Endodermal cell (in vitro differentiated cells): ENCODE results near the gene SFTPA2. TPM values are rescaled to one million over a fixed set of nuclear protein-coding genes. Genes with fewer than 3 reads are reported as not detected.

ENCODE experiments used
- DNase-seq: peaks from one replicate; pipeline ENCODE4 v3.0.0-alpha.2; 2017
- H3K27ac ChIP-seq: 2 replicates; pipeline ENCODE4 v1.5.1; 2013; ENCODE audit warnings: mild to moderate bottlenecking, low read depth, low read length, moderate library complexity
- H3K27me3 ChIP-seq: 2 replicates; pipeline ENCODE4 v1.6.1; 2013; ENCODE audit warnings: mild to moderate bottlenecking, low read length, moderate library complexity; ENCODE audit not compliant: insufficient read depth, control insufficient read depth, poor library complexity, severe bottlenecking
- H3K36me3 ChIP-seq: 2 replicates; pipeline ENCODE4 v1.7.0; 2013; ENCODE audit warnings: mild to moderate bottlenecking, low read length, moderate library complexity; ENCODE audit not compliant: control insufficient read depth, insufficient read depth
- H3K4me1 ChIP-seq: one replicate; pipeline ENCODE4 v1.7.0; 2013; ENCODE audit warnings: low read length; ENCODE audit not compliant: control insufficient read depth, insufficient read depth
- H3K4me3 ChIP-seq: 2 replicates; pipeline ENCODE4 v1.5.1; 2013; ENCODE audit warnings: mild to moderate bottlenecking, low read length, moderate library complexity
- H3K9ac ChIP-seq: 2 replicates; pipeline ENCODE4 v1.6.1; 2013; ENCODE audit warnings: mild to moderate bottlenecking, low read length, moderate library complexity; ENCODE audit not compliant: poor library complexity, severe bottlenecking; ENCODE audit errors: extremely low read depth
- H3K9me3 ChIP-seq: 2 replicates; pipeline ENCODE4 v1.6.1; 2013; ENCODE audit warnings: mild to moderate bottlenecking, low read length, moderate library complexity; ENCODE audit not compliant: control insufficient read depth
- H3K27ac Mint-ChIP-seq: 2 replicates; pipeline ENCODE4 v1.8.0; 2020; ENCODE audit warnings: mixed read lengths
- H3K27me3 Mint-ChIP-seq: 2 replicates; pipeline ENCODE4 v1.8.0; 2021; ENCODE audit warnings: mild to moderate bottlenecking, mixed read lengths; ENCODE audit not compliant: insufficient read depth
- H3K36me3 Mint-ChIP-seq: 2 replicates; pipeline ENCODE4 v1.8.0; 2020; ENCODE audit warnings: low read depth, mixed read lengths
- H3K4me1 Mint-ChIP-seq: 2 replicates; pipeline ENCODE4 v1.8.0; 2020; ENCODE audit warnings: mixed read lengths
- H3K4me3 Mint-ChIP-seq: 2 replicates; pipeline ENCODE4 v1.8.0; 2020; ENCODE audit warnings: mild to moderate bottlenecking, moderate library complexity, mixed read lengths
- H3K9me3 Mint-ChIP-seq: 2 replicates; pipeline ENCODE4 v1.8.0; 2020; ENCODE audit warnings: mild to moderate bottlenecking, mixed read lengths
- WGBS, 2 experiments: methylation state at CpG; one replicate each; pipeline versions ENCODE4 v1.1.5 to v1.1.7; 2013; ENCODE audit warnings: missing lambda C conversion rate in 2 of 2, mixed read lengths in 1 of 2; ENCODE audit not compliant: insufficient coverage in 1 of 2, insufficient read length in 1 of 2; 5-methylcytosine and 5-hydroxymethylcytosine counted together
- total RNA-seq, 2 donors: library from RNA; stranded (reverse); fragmentation: NEBNext Ultra II Directional in 1 of 2; extraction: Animal tissue kit (Norgen Biotek cat#: 25700) in 1 of 2; gene quantifications; 2 replicates in 1 of 2; 3 replicates in 1 of 2; pipeline ENCODE4 v1.2.1, GENCODE V29; 2021
- TF ChIP-seq, protein P1 (sequence below): fragments of 200-600 bp; sonication (generic); conservative IDR thresholded peaks from 2 replicates; pipeline ENCODE4 v1.5.0; 2021; ENCODE audit warnings: antibody characterized with exemption, mild to moderate bottlenecking

Gene SFTPA2
- total RNA-seq, 2 donors from 2014 or later: not detected

DNA sequence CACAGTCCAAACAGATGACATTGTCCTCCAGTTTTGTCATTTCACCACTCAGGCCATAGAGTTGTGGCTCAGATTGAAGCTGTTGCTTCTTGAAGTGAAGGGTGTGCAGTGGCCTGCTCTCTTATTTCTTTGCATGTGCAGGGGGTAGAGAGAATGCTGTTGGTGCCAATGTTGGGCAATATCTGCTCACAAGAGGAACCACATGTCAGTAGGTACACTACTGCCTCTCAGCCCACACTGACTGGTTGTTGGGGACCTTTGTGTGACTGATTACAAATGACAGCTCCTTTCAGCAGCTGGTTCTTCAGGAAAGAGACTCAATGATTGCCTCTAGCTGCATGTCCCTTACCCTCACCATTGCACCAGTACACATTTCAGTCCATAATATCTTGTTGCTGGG is 28.6 kb upstream of the SFTPA2 start:
- Histone ChIP-seq H3K4me3 (no peak overlapping the region), H3K36me3 (no peaks in the 10 kb centered on the region), H3K9ac (no peak overlapping the region), H3K4me1 (no peaks in the 10 kb centered on the region), H3K27ac (no peak overlapping the region), H3K27me3 (no peaks in the 10 kb centered on the region), H3K9me3 (no peaks in the 10 kb centered on the region)
- H3K27me3 Mint-ChIP-seq: peaks cover 14% of the 10 kb centered on the region
- no peak overlapping the region for H3K4me3 Mint-ChIP-seq
- H3K27ac Mint-ChIP-seq: no peak overlapping the region
- DNase-seq: no peak
- H3K4me1 Mint-ChIP-seq: no peaks in the 10 kb centered on the region
- H3K9me3 Mint-ChIP-seq: peaks cover 2% of the 10 kb centered on the region
- TF ChIP-seq, protein P1, sequence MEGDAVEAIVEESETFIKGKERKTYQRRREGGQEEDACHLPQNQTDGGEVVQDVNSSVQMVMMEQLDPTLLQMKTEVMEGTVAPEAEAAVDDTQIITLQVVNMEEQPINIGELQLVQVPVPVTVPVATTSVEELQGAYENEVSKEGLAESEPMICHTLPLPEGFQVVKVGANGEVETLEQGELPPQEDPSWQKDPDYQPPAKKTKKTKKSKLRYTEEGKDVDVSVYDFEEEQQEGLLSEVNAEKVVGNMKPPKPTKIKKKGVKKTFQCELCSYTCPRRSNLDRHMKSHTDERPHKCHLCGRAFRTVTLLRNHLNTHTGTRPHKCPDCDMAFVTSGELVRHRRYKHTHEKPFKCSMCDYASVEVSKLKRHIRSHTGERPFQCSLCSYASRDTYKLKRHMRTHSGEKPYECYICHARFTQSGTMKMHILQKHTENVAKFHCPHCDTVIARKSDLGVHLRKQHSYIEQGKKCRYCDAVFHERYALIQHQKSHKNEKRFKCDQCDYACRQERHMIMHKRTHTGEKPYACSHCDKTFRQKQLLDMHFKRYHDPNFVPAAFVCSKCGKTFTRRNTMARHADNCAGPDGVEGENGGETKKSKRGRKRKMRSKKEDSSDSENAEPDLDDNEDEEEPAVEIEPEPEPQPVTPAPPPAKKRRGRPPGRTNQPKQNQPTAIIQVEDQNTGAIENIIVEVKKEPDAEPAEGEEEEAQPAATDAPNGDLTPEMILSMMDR: no peak
- no peaks in the 10 kb centered on the region for H3K36me3 Mint-ChIP-seq

GRCh38 chr10:79586933-79587332 is 26.7 kb upstream of the SFTPA2 start:
- Histone ChIP-seq H3K4me1 (no peaks in the 10 kb centered on the region), H3K9ac (no peak overlapping the region), H3K27ac (no peak overlapping the region), H3K36me3 (no peaks in the 10 kb centered on the region), H3K27me3 (no peaks in the 10 kb centered on the region), H3K9me3 (no peaks in the 10 kb centered on the region), H3K4me3 (no peak overlapping the region)
- 74 to 78% methylated on average over 2 of the region's 2 CpGs for WGBS, 2 experiments
- Mint-ChIP-seq H3K27ac (no peak overlapping the region), H3K4me3 (no peak overlapping the region), H3K4me1 (no peaks in the 10 kb centered on the region), H3K9me3 (peaks cover 2% of the 10 kb centered on the region), H3K27me3 (peaks cover 14% of the 10 kb centered on the region), H3K36me3 (no peaks in the 10 kb centered on the region)
- no peak for DNase-seq
- TF ChIP-seq, protein P1: no peak

DNA sequence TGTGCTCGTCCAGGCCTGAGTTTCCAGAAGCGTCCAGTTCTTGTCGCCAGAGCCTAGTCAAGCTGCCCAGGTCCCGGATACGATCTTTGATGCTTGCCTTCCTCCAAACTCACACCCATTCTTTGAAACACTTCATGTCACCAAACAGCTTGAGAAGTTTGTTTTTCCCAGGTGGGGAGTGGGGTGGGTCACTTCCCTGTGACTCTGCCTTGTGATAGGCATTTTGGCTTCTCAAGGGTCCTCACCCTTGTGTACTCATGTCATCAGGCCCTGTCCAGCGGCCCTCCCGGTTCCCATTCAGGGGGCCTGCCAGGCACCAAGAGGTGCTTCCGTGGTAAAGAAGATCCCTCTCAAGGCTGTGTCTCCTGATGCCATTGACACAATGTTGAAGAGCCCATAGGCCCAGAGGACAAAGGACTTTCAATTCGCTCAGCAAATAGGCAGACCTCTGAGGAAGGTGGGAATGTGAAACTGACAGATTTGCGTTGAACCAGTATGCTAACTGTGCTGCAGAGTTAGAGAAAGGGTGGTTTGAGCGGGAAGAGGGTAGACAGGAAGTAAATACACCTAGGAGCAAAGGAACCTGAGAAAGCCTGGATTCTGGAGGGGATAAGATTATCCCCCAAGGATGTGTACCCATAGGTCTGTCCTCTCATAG is 25.8 kb upstream of the SFTPA2 start:
- no peaks in the 10 kb centered on the region for H3K4me1 Mint-ChIP-seq
- H3K36me3 ChIP-seq: no peaks in the 10 kb centered on the region
- H3K4me3 Mint-ChIP-seq: no peak overlapping the region
- no peak overlapping the region for H3K9ac ChIP-seq
- no peak overlapping the region for H3K27ac Mint-ChIP-seq
- H3K27ac ChIP-seq: no peak overlapping the region
- no peaks in the 10 kb centered on the region for H3K27me3 ChIP-seq
- H3K36me3 Mint-ChIP-seq: no peaks in the 10 kb centered on the region
- no peaks in the 10 kb centered on the region for H3K4me1 ChIP-seq
- peaks cover 13% of the 10 kb centered on the region for H3K27me3 Mint-ChIP-seq
- no peaks in the 10 kb centered on the region for H3K9me3 Mint-ChIP-seq
- no peak for DNase-seq
- no peak overlapping the region for H3K4me3 ChIP-seq
- H3K9me3 ChIP-seq: no peaks in the 10 kb centered on the region
- 91 to 93% methylated on average over 6 to 11 of the region's 11 CpGs for WGBS, 2 experiments
- TF ChIP-seq, protein P1: no peak
